Duodenal mucosa (tissue), 2 donors: ENCODE results near the gene LRRC57.

ENCODE experiments used
- H3K27ac ChIP-seq: one replicate; pipeline ENCODE4 v1.7.0; 2013; ENCODE audit warnings: low read depth, low read length
- H3K27me3 ChIP-seq, 2 donors: one replicate each; pipeline ENCODE4 v1.7.0; 2013; ENCODE audit warnings: low read length in 2 of 2, control low read depth in 1 of 2; ENCODE audit not compliant: insufficient read depth in 2 of 2, control insufficient read depth in 1 of 2
- H3K36me3 ChIP-seq, 2 donors: one replicate each; pipeline ENCODE4 v1.7.0; 2013; ENCODE audit warnings: low read length in 2 of 2, control low read depth in 1 of 2; ENCODE audit not compliant: insufficient read depth in 2 of 2, control insufficient read depth in 1 of 2
- H3K4me1 ChIP-seq, 2 donors: one replicate each; pipeline ENCODE4 v1.7.0; 2013; ENCODE audit warnings: low read length in 2 of 2, control low read depth in 1 of 2; ENCODE audit not compliant: insufficient read depth in 2 of 2, control insufficient read depth in 1 of 2
- H3K4me3 ChIP-seq, 2 donors: one replicate each; pipeline ENCODE4 v1.7.0; 2013; ENCODE audit warnings: low read length in 2 of 2, low read depth in 1 of 2
- H3K9ac ChIP-seq, 2 donors: one replicate each; pipeline ENCODE4 v1.7.0; 2013; ENCODE audit warnings: low read length in 2 of 2, low read depth in 1 of 2
- H3K9me3 ChIP-seq, 2 donors: one replicate each; pipeline ENCODE4 v1.7.0; 2013; ENCODE audit warnings: low read length in 2 of 2, control low read depth in 1 of 2; ENCODE audit not compliant: control insufficient read depth in 1 of 2

The LRRC57 gene

DNA sequence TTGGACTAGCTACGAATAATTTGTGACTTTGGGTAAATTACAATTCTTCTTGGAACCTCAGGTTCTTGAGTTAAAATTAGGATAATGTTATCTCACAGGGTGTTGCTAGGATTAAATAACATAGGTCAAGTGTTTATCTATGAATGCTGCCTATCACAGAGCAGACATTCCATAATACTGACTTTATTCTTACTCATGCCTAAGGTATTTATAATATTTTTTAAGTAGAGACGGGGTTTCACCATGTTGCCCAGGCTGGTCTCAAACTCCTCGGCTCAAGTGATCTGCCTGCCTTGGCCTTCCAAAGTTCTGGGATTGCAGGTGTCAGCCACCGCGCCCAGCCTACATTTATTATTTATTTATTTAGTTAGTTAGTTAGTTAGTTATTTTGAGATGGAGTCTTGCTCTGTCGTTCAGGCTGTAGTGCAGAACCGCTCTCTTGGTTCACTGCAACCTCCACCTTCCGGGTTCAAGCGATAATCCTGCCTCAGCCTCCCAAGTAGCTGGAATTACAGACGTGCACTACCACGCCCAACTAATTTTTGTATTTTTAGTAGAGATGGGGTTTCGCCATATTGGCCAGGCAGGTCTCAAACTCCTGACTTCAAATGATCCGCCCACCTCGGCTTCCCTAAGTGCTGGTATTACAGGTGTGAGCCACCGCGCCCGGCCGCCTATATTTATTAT, 56.9 kb downstream of the LRRC57 start:
- Histone ChIP-seq H3K36me3 (no peaks in the 10 kb centered on the region), H3K27me3 (no peaks in the 10 kb centered on the region), H3K4me3 (peak overlapping the region; percentile 83 to 95), H3K9ac (peak overlapping the region; percentile 67 to 93), H3K9me3 (no peaks in the 10 kb centered on the region), H3K27ac (peak overlapping the region; percentile 76), H3K4me1 (peaks cover 6 to 15% of the 10 kb centered on the region in 2 donors)

DNA sequence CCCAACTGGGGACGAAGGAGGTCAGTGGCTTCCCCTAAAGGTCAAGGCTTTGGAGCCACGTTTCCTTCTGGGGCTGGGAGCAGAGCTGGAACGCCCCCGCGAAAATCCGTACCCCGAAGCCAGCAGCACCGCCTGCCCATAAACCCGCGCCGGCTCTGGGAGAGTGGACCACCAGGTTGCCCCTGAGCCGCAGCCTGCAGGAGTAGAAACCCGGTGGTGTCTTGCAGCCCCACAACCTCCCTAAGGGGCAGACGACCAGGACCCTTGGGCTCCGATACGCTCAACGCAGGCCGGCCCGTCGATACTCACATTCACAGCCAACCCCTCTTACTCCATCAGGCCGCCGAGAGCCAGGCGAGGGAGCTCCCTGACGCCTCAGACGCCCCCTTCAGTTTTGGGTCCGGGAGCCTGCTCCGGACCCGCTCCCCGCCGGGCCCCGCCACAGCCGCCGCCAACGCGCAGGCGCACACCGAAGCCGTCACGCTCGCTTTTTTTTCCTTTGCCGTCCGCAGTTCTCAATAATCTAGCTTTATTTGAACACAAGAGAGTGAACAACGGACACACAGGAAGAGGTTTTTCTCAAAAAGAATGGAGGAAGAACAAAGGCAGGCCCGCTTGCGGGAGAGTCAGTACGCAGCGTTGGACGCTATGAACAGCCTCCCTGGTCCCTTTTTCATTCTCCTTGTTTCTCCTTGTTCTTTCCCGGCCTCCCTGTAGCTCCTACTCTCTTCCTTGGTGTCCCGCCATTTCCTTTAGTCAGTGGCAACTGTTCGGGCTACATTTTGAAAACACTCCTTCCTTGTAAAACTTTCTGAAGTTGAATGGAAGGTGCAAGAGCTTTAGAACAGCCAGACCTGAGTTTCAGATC, 57.7 kb downstream of the LRRC57 start, which contains the start of gene ZNF106:
TSS of gene ZNF106 (minus strand) at position 471 of the 868 bp plus-strand sequence. CDS start 18,852 bp downstream, outside the sequence.
- Histone ChIP-seq H3K4me1 (peaks cover 6 to 11% of the 10 kb centered on the region in 2 donors), H3K4me3 (peak within 1 kb of the TSS; percentile 83 to 95), H3K9ac (peak within 1 kb of the TSS; percentile 93 to 97), H3K9me3 (no peaks in the 10 kb centered on the region), H3K36me3 (no peaks in the 10 kb centered on the region), H3K27ac (peak within 1 kb of the TSS; percentile 76), H3K27me3 (no peaks in the 10 kb centered on the region)

DNA sequence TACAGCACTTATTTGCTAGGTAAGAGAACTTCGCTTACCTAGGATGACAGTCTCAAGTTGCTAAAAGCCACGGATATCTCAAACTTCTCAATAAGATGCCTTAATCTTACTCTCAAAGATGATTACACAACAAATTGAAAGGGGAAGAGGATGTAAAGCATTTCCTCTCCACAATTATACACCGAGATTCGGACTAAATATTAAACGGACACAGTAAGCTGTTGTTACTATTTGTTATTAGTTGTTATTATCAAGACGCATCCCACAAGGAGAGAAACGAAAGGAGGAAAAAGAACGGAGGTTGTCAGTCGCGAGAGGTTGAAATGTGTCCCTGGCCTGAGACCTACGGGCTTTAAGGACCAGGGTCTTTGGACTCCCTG, 58.3 kb downstream of the LRRC57 start:
- peak overlapping the region; percentile 83 to 95 for H3K4me3 ChIP-seq
- no peaks in the 10 kb centered on the region for H3K27me3 ChIP-seq
- H3K4me1 ChIP-seq = peaks cover 6 to 11% of the 10 kb centered on the region in 2 donors
- H3K9me3 ChIP-seq = no peaks in the 10 kb centered on the region
- peak overlapping the region; percentile 93 to 97 for H3K9ac ChIP-seq
- no peaks in the 10 kb centered on the region for H3K36me3 ChIP-seq
- peak overlapping the region; percentile 69 for H3K27ac ChIP-seq
